Activated T-helper 1 cell treated with anti-CD3 and anti-CD28 coated beads, Interleukin-12 subunit alpha, Interleukin-12 subunit beta, Interleukin-2, Interleukin-4 antibody, amounts not matched to agents 30 ng/mL and 10 ng/mL and 1 ng/mL, durations not matched to agents 14 hours and 24 hours and 36 hours (primary cell): ENCODE data around the gene VPS25. TPM values are rescaled to one million over a fixed set of nuclear protein-coding genes. Genes with fewer than 3 reads are reported as not detected.

Source experiments
- DNase-seq: peaks from one replicate; pipeline ENCODE4 v3.0.0; 2021; ENCODE audit warnings: low spot score
- H3K27ac Mint-ChIP-seq: one replicate; pipeline ENCODE4 v1.8.0; 2021; ENCODE audit warnings: mild to moderate bottlenecking, mixed read lengths
- H3K27me3 Mint-ChIP-seq: one replicate; pipeline ENCODE4 v1.8.0; 2022; ENCODE audit warnings: mild to moderate bottlenecking, moderate library complexity, mixed read lengths; ENCODE audit not compliant: insufficient read depth
- H3K36me3 Mint-ChIP-seq: one replicate; pipeline ENCODE4 v1.8.0; 2021; ENCODE audit warnings: low read depth, mixed read lengths
- H3K4me1 Mint-ChIP-seq: one replicate; pipeline ENCODE4 v1.8.0; 2021; ENCODE audit warnings: low read depth, mixed read lengths
- H3K4me3 Mint-ChIP-seq: one replicate; pipeline ENCODE4 v1.8.0; 2021; ENCODE audit warnings: mild to moderate bottlenecking, moderate library complexity, mixed read lengths
- H3K9me3 Mint-ChIP-seq: one replicate; pipeline ENCODE4 v1.8.0; 2021; ENCODE audit warnings: mixed read lengths
- intact Hi-C: fragments of 100-400 bp; cut with micrococcal nuclease; formaldehyde crosslinking; loops from one replicate; pipeline ENCODE4 v1.15.1; 2024
- total RNA-seq: library from RNA; stranded (reverse); gene quantifications from 2 replicates; pipeline ENCODE4 v1.2.3, GENCODE V29; 2022

The VPS25 gene
- total RNA-seq, 1 donor from 2014 or later: 97.0 TPM

DNA sequence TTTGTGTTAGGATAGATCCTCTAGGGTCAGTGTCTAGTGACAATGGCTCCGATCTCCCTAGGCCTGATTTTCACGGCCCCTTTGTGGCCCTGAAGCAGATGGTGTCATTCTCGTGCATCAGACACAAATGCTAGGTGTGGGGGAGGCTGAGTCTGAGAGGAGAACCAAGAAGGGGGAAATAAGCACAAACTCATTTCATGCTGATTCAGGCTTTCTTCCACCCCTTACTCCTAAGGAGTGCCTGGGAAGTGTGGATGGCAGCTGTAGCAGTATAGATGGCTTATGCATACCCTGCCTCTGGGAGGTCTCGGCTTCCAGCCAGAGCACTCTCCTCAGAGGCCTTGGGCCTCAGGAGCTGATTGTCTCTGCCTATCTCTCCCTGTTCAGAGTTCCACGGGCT, 5.3 kb downstream of the VPS25 start:
- no peak for DNase-seq
- H3K9me3 Mint-ChIP-seq: no peaks in the 10 kb centered on the region
- H3K4me1 Mint-ChIP-seq: peaks cover 15% of the 10 kb centered on the region
- H3K36me3 Mint-ChIP-seq: peaks cover 46% of the 10 kb centered on the region
- no peak overlapping the region for H3K4me3 Mint-ChIP-seq
- H3K27ac Mint-ChIP-seq: no peak overlapping the region
- H3K27me3 Mint-ChIP-seq: peaks cover 29% of the 10 kb centered on the region
- intact Hi-C loops: no loop called here

DNA sequence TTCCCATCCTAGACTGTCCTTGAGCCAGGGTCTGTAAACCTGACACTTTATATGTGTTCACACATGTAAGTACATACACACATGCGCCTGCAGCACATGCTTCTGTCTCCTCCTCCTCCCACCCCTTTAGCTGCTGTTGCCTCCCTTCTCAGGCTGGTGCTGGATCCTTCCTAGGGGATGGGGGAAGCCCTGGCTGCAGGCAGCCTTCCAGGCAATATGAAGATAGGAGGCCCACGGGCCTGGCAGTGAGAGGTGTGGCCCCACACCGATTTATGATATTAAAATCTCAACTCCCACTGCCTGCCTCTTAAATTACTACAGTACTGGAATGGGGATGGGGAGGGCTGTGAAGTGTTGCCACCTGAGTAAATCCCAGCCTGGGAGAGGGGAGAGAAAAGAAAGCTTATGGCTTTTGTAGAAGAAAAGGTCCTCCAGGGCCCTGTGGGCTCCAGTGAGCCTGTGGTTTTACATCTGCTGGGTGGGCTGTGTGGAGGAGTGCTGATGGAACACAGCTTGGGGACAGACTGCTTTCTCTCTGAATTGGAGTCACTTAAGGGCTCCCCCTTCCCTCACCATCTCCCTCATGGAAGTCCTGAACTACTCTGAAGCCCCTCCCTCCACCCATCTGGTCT, 6.2 kb downstream of the VPS25 start:
- Mint-ChIP-seq H3K27me3 (peaks cover 37% of the 10 kb centered on the region), H3K4me1 (peaks cover 8% of the 10 kb centered on the region), H3K36me3 (peaks cover 41% of the 10 kb centered on the region), H3K4me3 (no peak overlapping the region), H3K9me3 (no peaks in the 10 kb centered on the region), H3K27ac (no peak overlapping the region)
- intact Hi-C loops: no loop called here
- no peak for DNase-seq

DNA sequence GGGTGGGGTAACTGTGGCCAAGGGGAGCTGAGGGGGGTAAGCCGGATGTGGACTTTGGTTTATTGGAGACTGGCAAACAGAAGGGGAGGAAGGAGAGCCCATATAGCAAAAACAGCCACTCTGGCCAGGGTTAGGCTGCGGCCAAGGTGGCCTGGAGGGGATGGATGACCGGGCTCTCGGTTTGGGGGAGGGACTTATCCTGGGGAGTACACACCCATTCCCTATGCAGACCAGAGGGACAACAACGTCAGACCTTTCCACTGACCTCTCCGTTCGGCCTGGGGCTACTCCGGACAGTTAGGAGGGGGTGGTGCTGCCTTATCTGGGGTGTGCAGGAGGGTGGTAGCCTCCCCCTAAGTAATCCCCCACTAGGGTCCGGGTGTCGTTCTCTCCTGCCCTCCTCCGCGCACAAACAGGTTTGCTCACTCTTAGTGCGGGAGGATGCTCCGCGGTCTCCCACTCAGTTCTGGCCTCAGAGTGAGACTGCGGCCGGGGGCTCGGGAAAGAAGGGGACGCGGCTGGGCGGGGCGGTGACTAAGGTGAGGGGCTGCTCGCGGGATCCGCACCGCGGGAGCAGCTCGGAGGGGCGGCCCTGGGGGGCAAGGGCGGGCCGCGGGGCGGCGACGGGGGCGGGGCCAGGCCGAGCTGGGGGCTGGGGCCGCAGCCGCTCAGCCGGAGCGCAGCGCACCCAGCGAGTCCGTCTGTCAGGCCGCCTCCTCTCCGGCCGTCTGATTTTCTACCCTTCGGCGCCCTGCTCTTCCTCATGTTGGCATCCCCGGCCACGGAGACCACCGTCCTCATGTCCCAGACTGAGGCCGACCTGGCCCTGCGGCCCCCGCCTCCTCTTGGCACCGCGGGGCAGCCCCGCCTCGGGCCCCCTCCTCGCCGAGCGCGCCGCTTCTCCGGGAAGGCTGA, 6.9 kb downstream of the VPS25 start, which contains the start of gene WNK4:
TSS of gene WNK4 (plus strand) at position 675 of the 915 bp plus-strand sequence. CDS start at position 764, 89 bp downstream.
- no peak within 1 kb of the TSS for H3K4me3 Mint-ChIP-seq
- intact Hi-C loops: loop anchor here (5.0 kb wide), 1 partner anchor 108 kb away; no protein-coding TSS in a partner anchor
- H3K36me3 Mint-ChIP-seq: peaks cover 37% of the 10 kb centered on the region
- H3K9me3 Mint-ChIP-seq: no peaks in the 10 kb centered on the region
- H3K27me3 Mint-ChIP-seq: peaks cover 43% of the 10 kb centered on the region
- H3K27ac Mint-ChIP-seq: no peak within 1 kb of the TSS
- peaks cover 12% of the 10 kb centered on the region for H3K4me1 Mint-ChIP-seq
- no peak for DNase-seq

DNA sequence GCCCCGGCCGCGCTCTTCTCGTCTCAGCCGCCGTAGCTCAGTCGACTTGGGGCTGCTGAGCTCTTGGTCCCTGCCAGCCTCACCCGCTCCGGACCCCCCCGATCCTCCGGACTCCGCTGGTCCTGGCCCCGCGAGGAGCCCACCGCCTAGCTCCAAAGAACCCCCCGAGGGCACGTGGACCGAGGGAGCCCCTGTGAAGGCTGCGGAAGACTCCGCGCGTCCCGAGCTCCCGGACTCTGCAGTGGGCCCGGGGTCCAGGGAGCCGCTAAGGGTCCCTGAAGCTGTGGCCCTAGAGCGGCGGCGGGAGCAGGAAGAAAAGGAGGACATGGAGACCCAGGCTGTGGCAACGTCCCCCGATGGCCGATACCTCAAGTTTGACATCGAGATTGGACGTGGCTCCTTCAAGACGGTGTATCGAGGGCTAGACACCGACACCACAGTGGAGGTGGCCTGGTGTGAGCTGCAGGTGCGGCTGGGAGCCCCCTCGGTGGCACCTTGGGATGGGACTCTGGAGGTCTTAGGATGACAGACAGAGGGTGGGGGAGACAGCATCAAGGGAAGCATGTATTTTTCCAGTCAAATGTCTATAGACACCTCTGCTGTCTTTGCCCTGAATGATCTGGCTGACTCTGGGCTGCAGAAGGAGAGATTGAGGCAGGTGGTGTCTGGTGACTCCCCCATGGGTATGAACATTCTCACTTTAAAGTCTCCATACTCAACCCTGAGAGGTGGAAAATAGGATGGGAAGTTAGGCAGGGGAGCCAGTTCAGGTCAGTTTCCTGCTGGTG, 7.8 kb downstream of the VPS25 start:
- intact Hi-C loops: loop anchor here (5.0 kb wide), 1 partner anchor 109 kb away; no protein-coding TSS in a partner anchor
- peaks cover 50% of the 10 kb centered on the region for H3K27me3 Mint-ChIP-seq
- H3K4me1 Mint-ChIP-seq: peaks cover 12% of the 10 kb centered on the region
- DNase-seq: no peak
- no peaks in the 10 kb centered on the region for H3K9me3 Mint-ChIP-seq
- H3K27ac Mint-ChIP-seq: no peak overlapping the region
- H3K36me3 Mint-ChIP-seq: peaks cover 35% of the 10 kb centered on the region
- no peak overlapping the region for H3K4me3 Mint-ChIP-seq

DNA sequence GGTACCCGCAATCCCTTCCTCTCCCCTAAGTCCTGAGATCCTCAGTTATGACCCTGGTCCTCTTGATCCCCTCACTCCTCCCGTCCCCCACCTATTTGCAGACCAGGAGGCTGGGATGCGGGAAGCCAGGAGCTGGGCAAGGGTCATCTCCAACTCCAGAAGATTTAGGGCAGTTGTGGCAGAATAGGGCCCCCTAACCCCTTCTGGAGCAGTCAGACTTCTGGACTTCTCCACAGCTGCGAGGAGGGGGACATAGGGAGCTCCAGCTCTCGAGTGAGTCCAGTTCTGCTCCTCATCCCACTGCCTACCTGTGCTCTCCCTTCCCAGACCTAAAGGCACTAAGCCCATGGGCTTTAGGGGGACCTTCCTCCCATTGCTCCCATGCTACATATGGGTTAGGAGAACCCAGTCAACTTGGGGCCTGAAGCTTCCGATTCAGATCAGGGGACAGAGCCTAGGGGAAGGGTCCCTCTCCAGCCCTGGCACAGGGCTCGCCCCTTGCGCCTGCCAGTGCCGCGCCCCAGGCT, 8.5 kb downstream of the VPS25 start:
- peaks cover 12% of the 10 kb centered on the region for H3K4me1 Mint-ChIP-seq
- DNase-seq: no peak
- no peaks in the 10 kb centered on the region for H3K9me3 Mint-ChIP-seq
- H3K27me3 Mint-ChIP-seq: peaks cover 56% of the 10 kb centered on the region
- no peak overlapping the region for H3K27ac Mint-ChIP-seq
- no peak overlapping the region for H3K4me3 Mint-ChIP-seq
- peaks cover 32% of the 10 kb centered on the region for H3K36me3 Mint-ChIP-seq
- intact Hi-C loops: loop anchor here (5.0 kb wide), 1 partner anchor 109 kb away; no protein-coding TSS in a partner anchor

DNA sequence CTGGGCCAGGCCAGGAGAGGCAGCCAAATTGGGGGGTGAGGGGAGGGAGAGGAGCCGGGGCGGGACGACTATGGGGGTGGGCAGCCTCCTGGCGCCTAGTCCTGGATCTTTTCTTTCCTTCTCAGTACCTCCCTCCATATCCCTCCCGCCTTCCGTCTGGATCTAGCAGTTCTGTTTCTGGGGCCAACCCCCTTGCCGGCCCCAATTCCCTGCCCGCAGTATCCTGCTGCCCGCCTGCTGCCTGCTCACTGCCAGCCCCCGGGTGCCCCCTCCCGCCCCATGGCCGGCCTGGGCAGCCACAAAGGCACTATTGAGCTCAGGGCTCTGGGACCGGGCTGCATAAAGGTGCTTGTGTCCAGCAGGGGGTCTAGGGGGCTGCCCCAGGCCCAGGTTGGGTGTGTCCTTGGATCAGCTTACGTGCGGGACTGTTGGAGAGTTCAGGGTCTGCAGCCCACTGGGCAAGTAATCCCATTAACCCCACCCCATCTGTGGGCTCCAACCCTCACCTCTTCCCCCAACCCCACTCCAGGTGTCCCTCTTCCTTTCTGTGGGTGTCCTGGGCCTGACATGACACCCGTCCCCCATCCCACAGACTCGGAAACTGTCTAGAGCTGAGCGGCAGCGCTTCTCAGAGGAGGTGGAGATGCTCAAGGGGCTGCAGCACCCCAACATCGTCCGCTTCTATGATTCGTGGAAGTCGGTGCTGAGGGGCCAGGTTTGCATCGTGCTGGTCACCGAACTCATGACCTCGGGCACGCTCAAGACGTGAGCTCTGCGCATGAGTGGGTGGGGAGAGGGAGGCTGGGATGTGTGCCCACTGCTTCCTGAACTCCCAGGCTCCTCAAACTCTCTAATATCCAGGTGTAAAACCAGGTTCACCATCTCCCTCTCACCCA, 9.2 kb downstream of the VPS25 start:
- no peak for DNase-seq

GRCh38 chr17:42783062-42783790, 10.0 kb downstream of the VPS25 start:
- H3K27ac Mint-ChIP-seq: no peak overlapping the region
- H3K4me3 Mint-ChIP-seq: no peak overlapping the region
- H3K4me1 Mint-ChIP-seq: peaks cover 12% of the 10 kb centered on the region
- H3K9me3 Mint-ChIP-seq: no peaks in the 10 kb centered on the region
- H3K27me3 Mint-ChIP-seq: peaks cover 63% of the 10 kb centered on the region
- DNase-seq: no peak
- peaks cover 23% of the 10 kb centered on the region for H3K36me3 Mint-ChIP-seq
- intact Hi-C loops: loop anchor here (5.0 kb wide), 1 partner anchor 111 kb away; no protein-coding TSS in a partner anchor

More for the DNA sequence above, 9.2 kb downstream of the VPS25 start:
- peaks cover 12% of the 10 kb centered on the region for H3K4me1 Mint-ChIP-seq
- intact Hi-C loops: loop anchor here (5.0 kb wide), 1 partner anchor 110 kb away; no protein-coding TSS in a partner anchor
- H3K27ac Mint-ChIP-seq: no peak overlapping the region
- H3K4me3 Mint-ChIP-seq: no peak overlapping the region
- peaks cover 29% of the 10 kb centered on the region for H3K36me3 Mint-ChIP-seq
- H3K9me3 Mint-ChIP-seq: no peaks in the 10 kb centered on the region
- peaks cover 56% of the 10 kb centered on the region for H3K27me3 Mint-ChIP-seq

GRCh38 chr17:42783791-42784138, 10.5 kb downstream of the VPS25 start:
- Mint-ChIP-seq H3K9me3 (no peaks in the 10 kb centered on the region), H3K27me3 (peaks cover 66% of the 10 kb centered on the region), H3K4me1 (peaks cover 12% of the 10 kb centered on the region), H3K27ac (no peak overlapping the region), H3K4me3 (no peak overlapping the region), H3K36me3 (peaks cover 17% of the 10 kb centered on the region)
- intact Hi-C loops: loop anchor here (5.0 kb wide), 1 partner anchor 111 kb away; no protein-coding TSS in a partner anchor
- DNase-seq: no peak

- Mint-ChIP-seq H3K9me3 (no peaks in the 10 kb centered on the region), H3K36me3 (peaks cover 12% of the 10 kb centered on the region), H3K27ac (no peak overlapping the region), H3K27me3 (peaks cover 71% of the 10 kb centered on the region), H3K4me3 (no peak overlapping the region), H3K4me1 (peaks cover 12% of the 10 kb centered on the region)
- intact Hi-C loops: loop anchor here (5.0 kb wide), 1 partner anchor 112 kb away; no protein-coding TSS in a partner anchor
- DNase-seq: no peak
Observed at GRCh38 chr17:42784409-42784808, 11.2 kb downstream of the VPS25 start.

DNA sequence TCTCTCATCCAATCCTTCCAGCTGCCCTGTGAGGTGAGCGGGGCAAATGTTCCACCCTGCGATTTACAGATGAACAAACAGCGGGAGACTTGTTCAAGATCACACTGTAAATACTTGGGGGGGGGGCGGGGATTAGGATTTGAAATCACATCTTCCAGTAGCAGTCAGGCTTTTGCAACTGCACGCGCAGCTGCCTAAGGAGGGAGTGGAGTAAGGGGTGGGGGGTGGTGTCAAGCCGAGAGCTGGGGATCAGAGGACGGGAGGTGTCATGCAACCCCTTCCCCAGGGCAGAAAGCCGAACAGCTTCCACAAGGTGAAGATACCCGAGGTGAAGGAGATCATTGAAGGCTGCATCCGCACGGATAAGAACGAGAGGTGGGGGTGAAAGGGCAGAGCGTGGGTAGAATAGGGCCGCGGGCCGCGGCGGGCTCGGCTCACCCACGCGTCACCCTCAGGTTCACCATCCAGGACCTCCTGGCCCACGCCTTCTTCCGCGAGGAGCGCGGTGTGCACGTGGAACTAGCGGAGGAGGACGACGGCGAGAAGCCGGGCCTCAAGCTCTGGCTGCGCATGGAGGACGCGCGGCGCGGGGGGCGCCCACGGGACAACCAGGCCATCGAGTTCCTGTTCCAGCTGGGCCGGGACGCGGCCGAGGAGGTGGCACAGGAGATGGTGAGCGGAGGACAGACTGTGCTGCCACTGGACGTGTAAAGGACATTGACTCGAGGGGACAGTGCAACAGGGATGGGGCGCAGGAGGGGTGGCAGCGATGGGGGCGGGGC, 11.8 kb downstream of the VPS25 start:
- Mint-ChIP-seq H3K9me3 (no peaks in the 10 kb centered on the region), H3K4me1 (peaks cover 12% of the 10 kb centered on the region), H3K27ac (no peak overlapping the region), H3K36me3 (peaks cover 6% of the 10 kb centered on the region), H3K27me3 (peaks cover 68% of the 10 kb centered on the region), H3K4me3 (no peak overlapping the region)
- DNase-seq: no peak
- intact Hi-C loops: loop anchor here (5.0 kb wide), 1 partner anchor 113 kb away; no protein-coding TSS in a partner anchor
